ENCODE measurements around the gene LGALS7. TPM values are rescaled to one million over a fixed set of nuclear protein-coding genes. Genes with fewer than 3 reads are reported as not detected.

LGALS7 gene
- total and polyA plus RNA-seq, 2 of the 13 experiments (the other 11 are each of a cell fraction or from before 2014, with no cell fraction given) = 0.73 TPM; not detected in 1

- TF ChIP-seq HIVEP1 (CRISPR knock-in tag; IDR thresholded peaks at IDR 0.05) = no peak
- TF ChIP-seq SRY (CRISPR knock-in tag; IDR thresholded peaks at IDR 0.05) = no peak
- TF ChIP-seq AFF4 (CRISPR knock-in tag; IDR thresholded peaks at IDR 0.05) = no peak
- TF ChIP-seq SMAD3 (CRISPR knock-in tag; IDR thresholded peaks at IDR 0.05) = 0 out of 2 replicates have a peak, but pooled peaks have one; percentile 78
- TF ChIP-seq ZNF749 (CRISPR knock-in tag; IDR thresholded peaks at IDR 0.05; ENCODE audit: borderline replicate concordance) = peak; percentile 53; the same call in 1 of the 2 replicates
- no peak for TF ChIP-seq PCBP2 (optimal IDR thresholded peaks at IDR 0.05; ENCODE audit: low read depth, low read length, poor library complexity, severe bottlenecking)
- no peak; the same call in 1 of the 2 replicates for TF ChIP-seq BORCS8-MEF2B (CRISPR knock-in tag; IDR thresholded peaks at IDR 0.05)
- TF ChIP-seq JUN (CRISPR knock-in tag; IDR thresholded peaks at IDR 0.05) = peak; percentile 31; the same call in 1 of the 2 replicates
- TF ChIP-seq ZFAT (CRISPR knock-in tag; conservative IDR thresholded peaks at IDR 0.05) = no peak
- no peak for TF ChIP-seq ZNF225 (CRISPR knock-in tag; IDR thresholded peaks at IDR 0.05)
- TF ChIP-seq, protein P1, sequence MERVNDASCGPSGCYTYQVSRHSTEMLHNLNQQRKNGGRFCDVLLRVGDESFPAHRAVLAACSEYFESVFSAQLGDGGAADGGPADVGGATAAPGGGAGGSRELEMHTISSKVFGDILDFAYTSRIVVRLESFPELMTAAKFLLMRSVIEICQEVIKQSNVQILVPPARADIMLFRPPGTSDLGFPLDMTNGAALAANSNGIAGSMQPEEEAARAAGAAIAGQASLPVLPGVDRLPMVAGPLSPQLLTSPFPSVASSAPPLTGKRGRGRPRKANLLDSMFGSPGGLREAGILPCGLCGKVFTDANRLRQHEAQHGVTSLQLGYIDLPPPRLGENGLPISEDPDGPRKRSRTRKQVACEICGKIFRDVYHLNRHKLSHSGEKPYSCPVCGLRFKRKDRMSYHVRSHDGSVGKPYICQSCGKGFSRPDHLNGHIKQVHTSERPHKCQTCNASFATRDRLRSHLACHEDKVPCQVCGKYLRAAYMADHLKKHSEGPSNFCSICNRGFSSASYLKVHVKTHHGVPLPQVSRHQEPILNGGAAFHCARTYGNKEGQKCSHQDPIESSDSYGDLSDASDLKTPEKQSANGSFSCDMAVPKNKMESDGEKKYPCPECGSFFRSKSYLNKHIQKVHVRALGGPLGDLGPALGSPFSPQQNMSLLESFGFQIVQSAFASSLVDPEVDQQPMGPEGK (CRISPR knock-in tag; IDR thresholded peaks at IDR 0.05) = peak; percentile 93
- no peak for TF ChIP-seq ATF1 (CRISPR knock-in tag; IDR thresholded peaks at IDR 0.05)
- TF ChIP-seq, protein P2, sequence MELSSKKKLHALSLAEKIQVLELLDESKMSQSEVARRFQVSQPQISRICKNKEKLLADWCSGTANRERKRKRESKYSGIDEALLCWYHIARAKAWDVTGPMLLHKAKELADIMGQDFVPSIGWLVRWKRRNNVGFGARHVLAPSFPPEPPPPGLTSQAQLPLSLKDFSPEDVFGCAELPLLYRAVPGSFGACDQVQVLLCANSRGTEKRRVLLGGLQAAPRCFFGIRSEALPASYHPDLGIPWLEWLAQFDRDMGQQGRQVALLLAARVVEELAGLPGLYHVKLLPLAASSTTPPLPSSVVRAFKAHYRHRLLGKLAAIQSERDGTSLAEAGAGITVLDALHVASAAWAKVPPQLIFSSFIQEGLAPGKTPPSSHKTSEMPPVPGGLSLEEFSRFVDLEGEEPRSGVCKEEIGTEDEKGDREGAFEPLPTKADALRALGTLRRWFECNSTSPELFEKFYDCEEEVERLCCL (CRISPR knock-in tag; IDR thresholded peaks at IDR 0.05; ENCODE audit: borderline replicate concordance) = no peak
- TF ChIP-seq FLYWCH1 (CRISPR knock-in tag; IDR thresholded peaks at IDR 0.05) = no peak
- TF ChIP-seq, protein P3, sequence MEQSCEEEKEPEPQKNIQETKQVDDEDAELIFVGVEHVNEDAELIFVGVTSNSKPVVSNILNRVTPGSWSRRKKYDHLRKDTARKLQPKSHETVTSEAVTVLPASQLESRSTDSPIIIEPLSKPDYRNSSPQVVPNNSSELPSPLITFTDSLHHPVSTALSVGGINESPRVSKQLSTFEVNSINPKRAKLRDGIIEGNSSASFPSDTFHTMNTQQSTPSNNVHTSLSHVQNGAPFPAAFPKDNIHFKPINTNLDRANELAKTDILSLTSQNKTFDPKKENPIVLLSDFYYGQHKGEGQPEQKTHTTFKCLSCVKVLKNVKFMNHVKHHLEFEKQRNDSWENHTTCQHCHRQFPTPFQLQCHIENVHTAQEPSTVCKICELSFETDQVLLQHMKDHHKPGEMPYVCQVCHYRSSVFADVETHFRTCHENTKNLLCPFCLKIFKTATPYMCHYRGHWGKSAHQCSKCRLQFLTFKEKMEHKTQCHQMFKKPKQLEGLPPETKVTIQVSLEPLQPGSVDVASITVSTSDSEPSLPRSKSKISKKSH (CRISPR knock-in tag; IDR thresholded peaks at IDR 0.05; ENCODE audit: borderline replicate concordance) = no peak
- no peak for TF ChIP-seq E2F2 (CRISPR knock-in tag; IDR thresholded peaks at IDR 0.05; ENCODE audit: borderline replicate concordance)
- no peak for TF ChIP-seq ZNF782 (CRISPR knock-in tag; IDR thresholded peaks at IDR 0.05; ENCODE audit: borderline replicate concordance)
- TF ChIP-seq SRSF4 (IDR thresholded peaks at IDR 0.05; ENCODE audit: low read depth, low read length, poor library complexity, severe bottlenecking) = no peak
Observed at GRCh38 chr19:38721979-38722773, 51.1 kb downstream of the LGALS7 start (continued).

Data from HepG2 (cell line).